HepG2 (cell line): Measurements from ENCODE around the gene ENDOU. TPM values are rescaled to one million over a fixed set of nuclear protein-coding genes. Genes with fewer than 3 reads are reported as not detected.

Source experiments
- ATM ChIP-seq: fragments of 450-650 bp; IDR thresholded peaks from 2 replicates; pipeline ENCODE4 v1.7.1; 2017; ENCODE audit warnings: mild to moderate bottlenecking, borderline replicate concordance
- ATRX ChIP-seq: sonication (generic); formaldehyde crosslinking; IDR thresholded peaks from 2 replicates; pipeline ENCODE4 v1.4.0; 2020; ENCODE audit warnings: missing genetic modification reagents, borderline replicate concordance
- CTCF ChIP-seq: sonication (generic); formaldehyde crosslinking; IDR thresholded peaks from 2 replicates; pipeline ENCODE4 v1.5.0; 2020; ENCODE audit warnings: mild to moderate bottlenecking, missing genetic modification reagents, moderate library complexity
- E2F1 ChIP-seq: sonication (generic); formaldehyde crosslinking; IDR thresholded peaks from 2 replicates; pipeline ENCODE4 v1.5.0; 2020; ENCODE audit warnings: missing genetic modification reagents
- FOXO4 ChIP-seq: sonication (generic); formaldehyde crosslinking; conservative IDR thresholded peaks from 2 replicates; pipeline ENCODE4 v1.8.1; 2023; ENCODE audit warnings: missing genetic modification reagents
- GABPA ChIP-seq, 2 experiments: IDR thresholded peaks; 2 replicates each; pipeline ENCODE4 v1.6.1; 2011 to 2016; ENCODE audit warnings: low read depth in 2 of 2, low read length in 1 of 2, missing biosample characterization in 1 of 2, missing genetic modification characterization in 1 of 2
- HNRNPUL1 ChIP-seq: fragments of 200-400 bp; formaldehyde crosslinking; IDR thresholded peaks from 2 replicates; pipeline ENCODE4 v1.6.1; 2017; ENCODE audit warnings: low read depth, mild to moderate bottlenecking, low read length, moderate library complexity
- IKZF1 ChIP-seq: fragments of 450-650 bp; IDR thresholded peaks from 2 replicates; pipeline ENCODE4 v1.7.1; 2016
- IRF1 ChIP-seq: sonication (generic); formaldehyde crosslinking; IDR thresholded peaks from 2 replicates; pipeline ENCODE4 v1.4.0; 2020; ENCODE audit warnings: low read depth, mild to moderate bottlenecking, missing genetic modification reagents
- KLF15 ChIP-seq: sonication (generic); formaldehyde crosslinking; IDR thresholded peaks from 2 replicates; pipeline ENCODE4 v1.8.1; 2023; ENCODE audit warnings: borderline replicate concordance, mild to moderate bottlenecking, inconsistent platforms, missing genetic modification reagents, mixed read lengths
- PRDM15 ChIP-seq: sonication (generic); formaldehyde crosslinking; IDR thresholded peaks from 2 replicates; pipeline ENCODE4 v1.4.0; 2020; ENCODE audit warnings: missing genetic modification reagents
- REXO4 ChIP-seq: sonication (generic); formaldehyde crosslinking; IDR thresholded peaks from 2 replicates; pipeline ENCODE4 v1.8.0; 2022; ENCODE audit warnings: missing genetic modification reagents, mild to moderate bottlenecking, borderline replicate concordance
- SSRP1 ChIP-seq: IDR thresholded peaks from 2 replicates; pipeline ENCODE4 v1.6.1; 2016; ENCODE audit warnings: control low read depth
- TARDBP ChIP-seq: sonication (generic); formaldehyde crosslinking; IDR thresholded peaks from 2 replicates; pipeline ENCODE4 v1.8.0; 2022; ENCODE audit warnings: mild to moderate bottlenecking, missing genetic modification reagents
- ZNF280B ChIP-seq: sonication (generic); formaldehyde crosslinking; IDR thresholded peaks from 2 replicates; pipeline ENCODE4 v1.5.0; 2020; ENCODE audit warnings: missing genetic modification reagents, mild to moderate bottlenecking, borderline replicate concordance
- ZNF282 ChIP-seq: fragments of 450-650 bp; IDR thresholded peaks from 2 replicates; pipeline ENCODE4 v1.6.1; 2018; ENCODE audit not compliant: partially characterized antibody
- ZNF501 ChIP-seq: sonication (generic); formaldehyde crosslinking; IDR thresholded peaks from 2 replicates; pipeline ENCODE4 v1.5.1; 2020; ENCODE audit warnings: mild to moderate bottlenecking, moderate library complexity, missing genetic modification reagents
- ZNF564 ChIP-seq: sonication (generic); formaldehyde crosslinking; IDR thresholded peaks from 2 replicates; pipeline ENCODE4 v1.8.1; 2023; ENCODE audit warnings: mild to moderate bottlenecking, missing genetic modification reagents
- ZNF768 ChIP-seq: sonication (generic); formaldehyde crosslinking; IDR thresholded peaks from 2 replicates; pipeline ENCODE4 v1.4.0; 2020; ENCODE audit warnings: missing genetic modification reagents
- polyA plus RNA-seq, 8 experiments: library from polyadenylated mRNA; depleted of rRNA in 3 of 8; stranded (reverse) in 7 of 8; unstranded in 1 of 8; fragments of >200 nt; fragmentation: Illumina TruSeq in 4 of 8; extraction: Trizol in 4 of 8; gene quantifications; 2 replicates each; pipeline versions ENCODE4 v1.2.1 to v1.2.3, GENCODE V29; 2011 to 2016; ENCODE audit warnings: low read depth in 4 of 8, missing spikeins in 1 of 8, mixed read lengths in 1 of 8; ENCODE audit not compliant: insufficient read depth in 1 of 8
- total RNA-seq, 5 experiments: library from RNA; depleted of rRNA; stranded (reverse); fragments of >200 nt; fragmentation: Illumina TruSeq; extraction: Trizol; gene quantifications; 2 replicates each; pipeline ENCODE4 v1.2.3, GENCODE V29; 2016; ENCODE audit warnings: low read depth in 1 of 5

ENDOU gene
- total and polyA plus RNA-seq, 2 of the 13 experiments (the other 11 are each of a cell fraction or from before 2014, with no cell fraction given) = not detected

GRCh38 chr12:47773062-47773857 lies 48.0 kb upstream of the ENDOU start, which contains the start of gene SLC48A1 (continued):
- TF ChIP-seq PRDM15 (CRISPR knock-in tag) (no peak), ZNF564 (CRISPR knock-in tag) (no peak), CTCF (CRISPR knock-in tag) (peak; percentile 52), ATM (no peak), HNRNPUL1 (no peak), ZNF768 (CRISPR knock-in tag) (0 out of 2 replicates have a peak, but pooled peaks have one; percentile 3), KLF15 (no peak), ZNF282 (no peak), ZNF501 (CRISPR knock-in tag) (no peak), IKZF1 (no peak), IRF1 (CRISPR knock-in tag) (no peak), SSRP1 (CRISPR knock-in tag) (no peak), E2F1 (CRISPR knock-in tag) (no peak), FOXO4 (no peak), ZNF280B (CRISPR knock-in tag) (no peak), REXO4 (CRISPR knock-in tag) (no peak), GABPA (IDR thresholded peaks at IDR 0.05; ENCODE audit: low read depth, low read length) (no peak), GABPA (CRISPR knock-in tag; IDR thresholded peaks at IDR 0.05; ENCODE audit: low read depth) (no peak), TARDBP (CRISPR knock-in tag) (no peak), ATRX (CRISPR knock-in tag) (no peak)
